K562 (cell line): Measurements from ENCODE around the gene GJB4. TPM values are rescaled to one million over a fixed set of nuclear protein-coding genes. Genes with fewer than 3 reads are reported as not detected.

Source experiments
- ATAC-seq: fragments of 200-7000 bp; cut with Tn5 transposase; 3 replicates; pipeline ENCODE4 v1.9.1; 2020; ENCODE audit warnings: moderate library complexity
- BruUV-seq: library from RNA; stranded (reverse); fragments of 400-500 nt; replicated peaks from 2 replicates; lab custom pipeline; 2021; lab: Mats Ljungman, UMichigan
- CTCF ChIA-PET: fragments of 300-600 bp; formaldehyde crosslinking; extraction: SDS; loops from one replicate; lab custom pipeline; 2021; ENCODE audit warnings: low intra/inter-chr PET ratio; lab: Yijun Ruan, JAX
- POLR2A ChIA-PET: fragments of 300-600, 350-650 bp; sonication (Branson Sonifier 250); formaldehyde crosslinking; extraction: SDS; loops from one replicate; lab custom pipeline; 2021; ENCODE audit warnings: antibody characterized with exemption, inconsistent platforms; lab: Yijun Ruan, JAX
- DNase-seq, 4 experiments: peaks; one replicate each; pipeline versions ENCODE4 v3.0.0 to v3.0.0-alpha.2; 2011 to 2018; ENCODE audit warnings: low spot score in 3 of 4, mixed read lengths in 3 of 4; ENCODE audit errors: extremely low read depth in 1 of 4
- FAIRE-seq: peaks from 2 replicates; lab custom pipeline; 2011; peaks lifted over from hg19 to GRCh38; lab: Jason Lieb, UNC
- H2AFZ ChIP-seq: 2 replicates; pipeline ENCODE4 v1.6.0; 2011; ENCODE audit warnings: low read depth, low read length, control low read depth, inconsistent platforms
- H3K27ac ChIP-seq: fragments of 200-600 bp; 3 replicates; pipeline ENCODE4 v1.8.0; 2011; ENCODE audit warnings: low read depth, mild to moderate bottlenecking, control low read depth, inconsistent platforms, low read length, moderate library complexity, mixed read lengths; ENCODE audit errors: extremely low read depth
- H3K27me3 ChIP-seq, 2 experiments: fragments of 300-600 bp in 1 of 2; 2 replicates in 1 of 2; 3 replicates in 1 of 2; pipeline versions ENCODE4 v1.6.0 to v1.8.0; 2011; ENCODE audit warnings: inconsistent platforms in 2 of 2, low read length in 2 of 2, mild to moderate bottlenecking in 1 of 2, mixed read lengths in 1 of 2, moderate library complexity in 1 of 2; ENCODE audit not compliant: control insufficient read depth in 2 of 2, insufficient read depth in 2 of 2
- H3K36me3 ChIP-seq: fragments of 300-600 bp; 3 replicates; pipeline ENCODE4 v1.8.0; 2011; ENCODE audit warnings: mild to moderate bottlenecking, low read length, inconsistent platforms; ENCODE audit not compliant: control insufficient read depth, insufficient read depth
- H3K4me1 ChIP-seq, 2 experiments: fragments of 200-600 bp in 1 of 2; replicated peaks in 1 of 2; 2 replicates in 1 of 2; 3 replicates in 1 of 2; pipeline versions ENCODE4 v1.5.1 to v1.8.0; 2011; ENCODE audit warnings: inconsistent platforms in 2 of 2, low read length in 2 of 2, mild to moderate bottlenecking in 1 of 2, mixed read lengths in 1 of 2, moderate library complexity in 1 of 2; ENCODE audit not compliant: control insufficient read depth in 2 of 2, insufficient read depth in 2 of 2
- H3K4me2 ChIP-seq: 2 replicates; pipeline ENCODE4 v1.6.1; 2011; ENCODE audit warnings: low read length, control low read depth, inconsistent platforms, mixed read lengths; ENCODE audit not compliant: insufficient read depth
- H3K4me3 ChIP-seq: fragments of 200-600 bp; sonication (generic), shearing (Covaris generic); 2 replicates; pipeline ENCODE4 v1.5.1; 2016; ENCODE audit warnings: control low read depth, inconsistent platforms
- H3K79me2 ChIP-seq: fragments of 200-600 bp; 3 replicates; pipeline ENCODE4 v1.8.0; 2011; ENCODE audit warnings: low read length, inconsistent platforms; ENCODE audit not compliant: control insufficient read depth, insufficient read depth
- H3K9ac ChIP-seq, 2 experiments: 2 replicates each; pipeline versions ENCODE4 v1.6.0 to v1.6.1; 2011; ENCODE audit warnings: low read depth in 2 of 2, low read length in 2 of 2, control low read depth in 1 of 2, inconsistent platforms in 1 of 2, mild to moderate bottlenecking in 1 of 2, mixed read lengths in 1 of 2; ENCODE audit not compliant: insufficient read depth in 1 of 2
- H3K9me1 ChIP-seq: one replicate; pipeline ENCODE4 v1.6.0; 2011; ENCODE audit warnings: inconsistent platforms, mild to moderate bottlenecking, low read length, moderate library complexity; ENCODE audit not compliant: control insufficient read depth, insufficient read depth
- H3K9me3 ChIP-seq: replicated peaks from 2 replicates; pipeline ENCODE4 v1.5.1; 2011; ENCODE audit warnings: low read depth, low read length, inconsistent platforms; ENCODE audit not compliant: control insufficient read depth, insufficient read depth
- H4K20me1 ChIP-seq: replicated peaks from 2 replicates; pipeline ENCODE4 v1.6.1; 2011; ENCODE audit warnings: low read length, inconsistent platforms, mixed read lengths; ENCODE audit not compliant: control insufficient read depth, insufficient read depth
- ATF7 ChIP-seq: fragments of 450-650 bp; IDR thresholded peaks from 2 replicates; pipeline ENCODE4 v1.7.1; 2014; ENCODE audit warnings: mild to moderate bottlenecking, moderate library complexity
- BHLHE40 ChIP-seq: IDR thresholded peaks from 2 replicates; pipeline ENCODE4 v1.6.1; 2011; ENCODE audit warnings: low read length, improper control_type of control experiment
- HNRNPK ChIP-seq: fragments of 200-400 bp; formaldehyde crosslinking; IDR thresholded peaks from one replicate; pipeline ENCODE4 v1.6.1; 2018; ENCODE audit warnings: mild to moderate bottlenecking, low read depth, low read length; ENCODE audit not compliant: poor library complexity, severe bottlenecking
- JUNB ChIP-seq: fragments of 450-650 bp; formaldehyde crosslinking; conservative IDR thresholded peaks from 2 replicates; pipeline ENCODE4 v1.4.0; 2020; ENCODE audit warnings: mild to moderate bottlenecking
- L3MBTL2 ChIP-seq: fragments of 450-650 bp; IDR thresholded peaks from 2 replicates; pipeline ENCODE4 v1.6.1; 2016; ENCODE audit warnings: mild to moderate bottlenecking, moderate library complexity
- THAP12 ChIP-seq: fragments of 250-450 bp; sonication (Bioruptor Pico); IDR thresholded peaks from 2 replicates; pipeline ENCODE4 v1.9.0; 2021; ENCODE audit warnings: mild to moderate bottlenecking, inconsistent platforms
- ZFP1 ChIP-seq: fragments of 450-650 bp; formaldehyde crosslinking; IDR thresholded peaks from 2 replicates; pipeline ENCODE4 v1.4.0; 2020; ENCODE audit warnings: mild to moderate bottlenecking, mixed read lengths
- ZNF253 ChIP-seq: fragments of 250-450 bp; sonication (Bioruptor Pico); conservative IDR thresholded peaks from 2 replicates; pipeline ENCODE4 v1.6.1; 2021; ENCODE audit warnings: mild to moderate bottlenecking
- WGBS: fragments of 100-300 bp; shearing (Covaris generic); methylation state at CpG from one replicate; pipeline ENCODE4 v1.1.6; 2016; ENCODE audit warnings: low coverage, mixed read lengths; ENCODE audit not compliant: insufficient coverage; ENCODE audit errors: missing lambda C conversion rate; 5-methylcytosine and 5-hydroxymethylcytosine counted together
- in situ Hi-C: fragments of 300-500 bp; cut with MboI; formaldehyde crosslinking; loops from 4 replicates; pipeline ENCODE4 v1.15.0; 2018; ENCODE audit warnings: inconsistent platforms, mixed read lengths
- intact Hi-C: fragments of 100-400 bp; cut with micrococcal nuclease; formaldehyde crosslinking; loops from 2 replicates; pipeline ENCODE4 v1.14.2; 2022
- polyA plus RNA-seq, 8 experiments: library from polyadenylated mRNA; depleted of rRNA in 4 of 8; stranded (reverse) in 5 of 8; unstranded in 3 of 8; fragments of >200 nt; fragmentation: Nextera tagmentation in 2 of 8; fragmentation: Illumina TruSeq in 1 of 8; extraction: Ambion mirVana in 2 of 8; extraction: Trizol in 1 of 8; gene quantifications; 2 replicates each; pipeline versions ENCODE4 v1.2.1 to v1.2.3, GENCODE V29; 2011 to 2014; ENCODE audit warnings: inconsistent platforms in 1 of 8, missing spikeins in 1 of 8
- total RNA-seq, 7 experiments: library from RNA; depleted of rRNA in 6 of 7; stranded (reverse); fragments of >200 nt in 6 of 7; fragmentation: Illumina TruSeq in 2 of 7; extraction: Trizol in 2 of 7; gene quantifications; 2 replicates each; pipeline versions ENCODE4 v1.2.1 to v1.2.3, GENCODE V29; 2011 to 2021; ENCODE audit warnings: low replicate concordance in 1 of 7
- TF ChIP-seq, protein P1 (sequence below): sonication (generic); formaldehyde crosslinking; IDR thresholded peaks from 2 replicates; pipeline ENCODE4 v1.9.0; 2022; ENCODE audit warnings: mild to moderate bottlenecking, missing genetic modification reagents
- TF ChIP-seq, protein P2 (sequence below), 2 experiments: IDR thresholded peaks; 2 replicates each; pipeline ENCODE4 v1.6.1; 2011; ENCODE audit warnings: borderline replicate concordance in 1 of 2, control low read depth in 1 of 2, low read depth in 1 of 2, low read length in 1 of 2, mild to moderate bottlenecking in 1 of 2, mixed read lengths in 1 of 2, moderate library complexity in 1 of 2; ENCODE audit not compliant: insufficient read depth in 1 of 2, insufficient read length in 1 of 2, poor library complexity in 1 of 2, severe bottlenecking in 1 of 2; ENCODE audit errors: extremely low read depth in 1 of 2

Gene GJB4
- total and polyA plus RNA-seq, 9 of the 15 experiments (the other 6 are each of a cell fraction or from before 2014, with no cell fraction given): 0.03 TPM; not detected in 8

DNA sequence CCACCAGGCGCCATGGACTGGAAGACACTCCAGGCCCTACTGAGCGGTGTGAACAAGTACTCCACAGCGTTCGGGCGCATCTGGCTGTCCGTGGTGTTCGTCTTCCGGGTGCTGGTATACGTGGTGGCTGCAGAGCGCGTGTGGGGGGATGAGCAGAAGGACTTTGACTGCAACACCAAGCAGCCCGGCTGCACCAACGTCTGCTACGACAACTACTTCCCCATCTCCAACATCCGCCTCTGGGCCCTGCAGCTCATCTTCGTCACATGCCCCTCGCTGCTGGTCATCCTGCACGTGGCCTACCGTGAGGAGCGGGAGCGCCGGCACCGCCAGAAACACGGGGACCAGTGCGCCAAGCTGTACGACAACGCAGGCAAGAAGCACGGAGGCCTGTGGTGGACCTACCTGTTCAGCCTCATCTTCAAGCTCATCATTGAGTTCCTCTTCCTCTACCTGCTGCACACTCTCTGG lies 25.2 kb downstream of the GJB4 start:
- Histone ChIP-seq H3K27ac (no peak overlapping the region), H3K4me3 (no peak overlapping the region), H2AFZ (no peak overlapping the region), H3K79me2 (no peaks in the 10 kb centered on the region), H4K20me1 (peaks cover 5% of the 10 kb centered on the region; the same call in 1 of the 2 replicates), H3K4me2 (no peak overlapping the region), H3K27me3 (peaks cover 32 to 80% of the 10 kb centered on the region in 2 experiments; a peak in 4 of 5 replicates), H3K9me1 (peaks cover 4% of the 10 kb centered on the region), H3K36me3 (no peaks in the 10 kb centered on the region), H3K4me1 (peaks cover 0 to 16% of the 10 kb centered on the region in 2 experiments; a peak in 1 of 5 replicates), H3K9me3 (no peaks in the 10 kb centered on the region), H3K9ac (no peak overlapping the region)
- WGBS: 6% methylated on average over 27 of the region's 28 CpGs
- no peak for DNase-seq
- TF ChIP-seq ZNF253 (CRISPR knock-in tag) (no peak), L3MBTL2 (peak; percentile 50; the same call in 1 of the 2 replicates), ATF7 (no peak), JUNB (CRISPR knock-in tag) (no peak), BHLHE40 (0 out of 2 replicates have a peak, but pooled peaks have one; percentile 33), HNRNPK (no peak), ZFP1 (CRISPR knock-in tag) (no peak), THAP12 (CRISPR knock-in tag) (0 out of 2 replicates have a peak, but pooled peaks have one; percentile 10)
- TF ChIP-seq, protein P1, sequence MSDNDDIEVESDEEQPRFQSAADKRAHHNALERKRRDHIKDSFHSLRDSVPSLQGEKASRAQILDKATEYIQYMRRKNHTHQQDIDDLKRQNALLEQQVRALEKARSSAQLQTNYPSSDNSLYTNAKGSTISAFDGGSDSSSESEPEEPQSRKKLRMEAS (CRISPR knock-in tag): peak; percentile 38; the same call in 1 of the 2 replicates
- TF ChIP-seq, protein P2, sequence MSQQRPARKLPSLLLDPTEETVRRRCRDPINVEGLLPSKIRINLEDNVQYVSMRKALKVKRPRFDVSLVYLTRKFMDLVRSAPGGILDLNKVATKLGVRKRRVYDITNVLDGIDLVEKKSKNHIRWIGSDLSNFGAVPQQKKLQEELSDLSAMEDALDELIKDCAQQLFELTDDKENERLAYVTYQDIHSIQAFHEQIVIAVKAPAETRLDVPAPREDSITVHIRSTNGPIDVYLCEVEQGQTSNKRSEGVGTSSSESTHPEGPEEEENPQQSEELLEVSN (IDR thresholded peaks at IDR 0.05; ENCODE audit: borderline replicate concordance in 1 of 2, extremely low read depth in 1 of 2, insufficient read depth in 1 of 2, insufficient read length in 1 of 2, low read depth in 1 of 2, low read length in 1 of 2, poor library complexity in 1 of 2, severe bottlenecking in 1 of 2): peak; percentile 40 to 74
- in situ Hi-C loops: loop anchor here (5.0 kb wide), 1 partner anchor 63 kb away; no protein-coding TSS in a partner anchor
- intact Hi-C loops: loop anchor here (5.0 kb wide), 1 partner anchor 658 kb away; no protein-coding TSS in a partner anchor
- no TSS peak for BruUV-seq
- ChIA-PET POLR2A (interaction anchor here (0.6 to 1.1 kb wide), 4 partner anchors 10 to 274 kb away, joined by 3 read pairs; partner anchors contain the start of gene GJB5), CTCF (interaction anchor here (1.4 kb wide), 1 partner anchor 67 kb away, joined by 4 read pairs; no protein-coding TSS in a partner anchor)
- no peak for ATAC-seq
- no peak for FAIRE-seq
